Mammary epithelial cell (primary cell): ENCODE measurements around the gene NHS.

Experiments
- EZH2 ChIP-seq: IDR thresholded peaks from 2 replicates; pipeline ENCODE4 v1.6.1; 2012; ENCODE audit warnings: low read length, inconsistent platforms, borderline replicate concordance
- TF ChIP-seq, protein P1 (sequence below), 2 donors: IDR thresholded peaks in 1 of 2; conservative IDR thresholded peaks in 1 of 2; 2 replicates each; pipeline ENCODE4 v1.5.1; 2011 to 2012; ENCODE audit warnings: inconsistent platforms in 2 of 2, low read length in 2 of 2, mild to moderate bottlenecking in 2 of 2, control low read depth in 1 of 2, low read depth in 1 of 2; ENCODE audit not compliant: insufficient read depth in 1 of 2; ENCODE audit errors: extremely low read depth in 1 of 2

DNA sequence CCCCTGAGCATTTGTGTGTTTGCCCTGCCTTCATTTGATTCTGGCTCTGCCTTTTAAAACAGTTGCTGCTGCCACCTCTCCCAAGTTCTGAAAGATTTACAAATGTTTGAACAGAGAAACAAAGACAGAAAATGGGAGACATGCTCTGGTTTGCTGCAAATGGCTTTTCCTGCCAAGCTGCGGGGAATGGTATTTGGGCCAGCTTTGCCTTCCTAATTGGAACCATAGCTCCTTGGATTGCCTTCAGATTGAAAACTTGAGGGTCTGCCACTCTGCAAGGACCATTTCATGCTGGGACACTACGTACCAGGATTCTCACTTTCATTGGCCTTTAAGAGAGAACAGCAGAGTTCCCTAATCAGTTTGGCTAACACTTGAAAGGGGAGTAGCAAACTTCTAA lies 74.9 kb downstream of the NHS start:
- no peak for TF ChIP-seq EZH2
- TF ChIP-seq, protein P1, sequence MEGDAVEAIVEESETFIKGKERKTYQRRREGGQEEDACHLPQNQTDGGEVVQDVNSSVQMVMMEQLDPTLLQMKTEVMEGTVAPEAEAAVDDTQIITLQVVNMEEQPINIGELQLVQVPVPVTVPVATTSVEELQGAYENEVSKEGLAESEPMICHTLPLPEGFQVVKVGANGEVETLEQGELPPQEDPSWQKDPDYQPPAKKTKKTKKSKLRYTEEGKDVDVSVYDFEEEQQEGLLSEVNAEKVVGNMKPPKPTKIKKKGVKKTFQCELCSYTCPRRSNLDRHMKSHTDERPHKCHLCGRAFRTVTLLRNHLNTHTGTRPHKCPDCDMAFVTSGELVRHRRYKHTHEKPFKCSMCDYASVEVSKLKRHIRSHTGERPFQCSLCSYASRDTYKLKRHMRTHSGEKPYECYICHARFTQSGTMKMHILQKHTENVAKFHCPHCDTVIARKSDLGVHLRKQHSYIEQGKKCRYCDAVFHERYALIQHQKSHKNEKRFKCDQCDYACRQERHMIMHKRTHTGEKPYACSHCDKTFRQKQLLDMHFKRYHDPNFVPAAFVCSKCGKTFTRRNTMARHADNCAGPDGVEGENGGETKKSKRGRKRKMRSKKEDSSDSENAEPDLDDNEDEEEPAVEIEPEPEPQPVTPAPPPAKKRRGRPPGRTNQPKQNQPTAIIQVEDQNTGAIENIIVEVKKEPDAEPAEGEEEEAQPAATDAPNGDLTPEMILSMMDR (conservative IDR thresholded peaks at IDR 0.05 in 1 of 2, IDR thresholded peaks at IDR 0.05 in 1 of 2; ENCODE audit: extremely low read depth in 1 of 2, insufficient read depth in 1 of 2, low read depth in 1 of 2, low read length in 2 of 2), result no peak
